RCC 7860 (cell line): Measurements from ENCODE around the gene STAT4.
"Not testable (repeated sequence)": the region's sequence is repeated elsewhere in the genome, so short reads cannot be mapped to it uniquely, and the experiment has no call there.

Experiments
- DNase-seq: peaks from one replicate; pipeline ENCODE4 v3.0.0-alpha.2; 2015; ENCODE audit warnings: low spot score
- FAIRE-seq: peaks from 2 replicates; lab custom pipeline; 2012; peaks lifted over from hg19 to GRCh38; lab: Jason Lieb, UNC

The STAT4 gene

GRCh38 chr2:191001032-191001431 is 149.8 kb downstream of the STAT4 start:
- FAIRE-seq (no peak), DNase-seq (no peak)

GRCh38 chr2:190999949-191000665 is 150.7 kb downstream of the STAT4 start:
- DNase-seq = no peak
- FAIRE-seq = no peak

- DNase-seq (no peak), FAIRE-seq (no peak)
Observed at GRCh38 chr2:190999058-190999457, 151.7 kb downstream of the STAT4 start.

GRCh38 chr2:190997526-190998113 is 153.2 kb downstream of the STAT4 start:
- DNase-seq = no peak
- no peak for FAIRE-seq

- FAIRE-seq = no peak
- DNase-seq = no peak
Observed at GRCh38 chr2:190996947-190997346, 153.8 kb downstream of the STAT4 start.

GRCh38 chr2:190996338-190996946 is 154.4 kb downstream of the STAT4 start:
- DNase-seq = no peak

GRCh38 chr2:190995315-190995714 is 155.5 kb downstream of the STAT4 start:
- not testable (repeated sequence) for FAIRE-seq

More at GRCh38 chr2:190996338-190996946, 154.4 kb downstream of the STAT4 start:
- FAIRE-seq = no peak

GRCh38 chr2:190994148-190994547 is 156.6 kb downstream of the STAT4 start:
- DNase-seq = no peak
- FAIRE-seq = no peak

More at GRCh38 chr2:190995315-190995714, 155.5 kb downstream of the STAT4 start:
- DNase-seq = not testable (repeated sequence)

- FAIRE-seq = no peak
- DNase-seq = no peak
Observed at GRCh38 chr2:190993292-190993643, 157.5 kb downstream of the STAT4 start.

GRCh38 chr2:190990132-190990531 is 160.7 kb downstream of the STAT4 start:
- no peak for FAIRE-seq
- no peak for DNase-seq

- no peak for DNase-seq
- no peak for FAIRE-seq
Observed at GRCh38 chr2:190988910-190989309, 161.9 kb downstream of the STAT4 start.

GRCh38 chr2:190987938-190988337 is 162.9 kb downstream of the STAT4 start:
- FAIRE-seq (no peak), DNase-seq (no peak)

GRCh38 chr2:190987116-190987515 is 163.7 kb downstream of the STAT4 start:
- FAIRE-seq (no peak), DNase-seq (no peak)

- DNase-seq = no peak
Observed at GRCh38 chr2:190986221-190986953, 164.4 kb downstream of the STAT4 start.

GRCh38 chr2:190984595-190984994 is 166.2 kb downstream of the STAT4 start:
- peak; percentile 19 for DNase-seq
- no peak for FAIRE-seq

More at GRCh38 chr2:190986221-190986953, 164.4 kb downstream of the STAT4 start:
- no peak for FAIRE-seq

GRCh38 chr2:190982262-190983034 is 168.3 kb downstream of the STAT4 start:
- DNase-seq (no peak), FAIRE-seq (no peak)

- DNase-seq (no peak), FAIRE-seq (no peak)
Observed at GRCh38 chr2:190981733-190982132, 169.1 kb downstream of the STAT4 start.

GRCh38 chr2:190981333-190981732 is 169.5 kb downstream of the STAT4 start:
- DNase-seq (no peak), FAIRE-seq (no peak)

- FAIRE-seq (no peak), DNase-seq (no peak)
Observed at GRCh38 chr2:190980630-190981209, 170.1 kb downstream of the STAT4 start.

- DNase-seq (no peak), FAIRE-seq (no peak)
Observed at GRCh38 chr2:190979906-190980629, 170.7 kb downstream of the STAT4 start.
